SU-DHL-6 (cell line): ENCODE results near the gene TMEM30B.

Experiments used
- H2AFZ ChIP-seq: fragments of 200-600 bp; sonication (generic); 2 replicates; pipeline ENCODE4 v1.6.1; 2014; ENCODE audit warnings: low read depth, mild to moderate bottlenecking, moderate library complexity, mixed read lengths, antibody characterized with exemption, low read length; ENCODE audit not compliant: severe bottlenecking
- H3F3A ChIP-seq: fragments of 200-600 bp; shearing (Covaris generic); 2 replicates; pipeline ENCODE4 v1.6.0; 2016; ENCODE audit warnings: antibody characterized with exemption, mild to moderate bottlenecking; ENCODE audit not compliant: insufficient read depth
- H3K27ac ChIP-seq: fragments of 200-600 bp; sonication (generic); 2 replicates; pipeline ENCODE4 v1.5.1; 2016; ENCODE audit warnings: low read depth, mild to moderate bottlenecking, low read length, moderate library complexity, mixed read lengths
- H3K27me3 ChIP-seq: fragments of 200-600 bp; sonication (generic), shearing (Covaris generic); 2 replicates; pipeline ENCODE4 v1.6.0; 2014; ENCODE audit warnings: mild to moderate bottlenecking, low read length
- H3K36me3 ChIP-seq: fragments of 200-600 bp; sonication (generic); 2 replicates; pipeline ENCODE4 v1.6.1; 2014; ENCODE audit warnings: mild to moderate bottlenecking, low read length, mixed read lengths
- H3K4me2 ChIP-seq: fragments of 300-600, 200-600 bp; shearing (Covaris generic), sonication (generic); 2 replicates; pipeline ENCODE4 v1.6.0; 2014; ENCODE audit warnings: low read length, low read depth, mild to moderate bottlenecking; ENCODE audit not compliant: poor library complexity, severe bottlenecking
- H3K4me3 ChIP-seq: fragments of 200-600 bp; sonication (generic); 2 replicates; pipeline ENCODE4 v1.5.1; 2014; ENCODE audit warnings: antibody characterized with exemption, low read length, mild to moderate bottlenecking, mixed read lengths; ENCODE audit not compliant: insufficient read depth, poor library complexity, severe bottlenecking
- H3K79me2 ChIP-seq: fragments of 200-600 bp; sonication (generic); 2 replicates; pipeline ENCODE4 v1.6.1; 2014; ENCODE audit warnings: mild to moderate bottlenecking, low read length, moderate library complexity; ENCODE audit not compliant: insufficient read depth
- H3K9ac ChIP-seq: fragments of 200-600 bp; sonication (generic); 2 replicates; pipeline ENCODE4 v1.7.0; 2014; ENCODE audit warnings: mild to moderate bottlenecking, low read length
- H3K9me2 ChIP-seq: fragments of 200-600 bp; sonication (generic); replicated peaks from 2 replicates; pipeline ENCODE4 v1.6.1; 2014; ENCODE audit warnings: low read length; ENCODE audit not compliant: insufficient read depth
- H3K9me3 ChIP-seq: fragments of 200-600 bp; sonication (generic); 2 replicates; pipeline ENCODE4 v1.6.1; 2014; ENCODE audit warnings: low read length, mixed read lengths; ENCODE audit not compliant: insufficient read depth
- H4K20me1 ChIP-seq: fragments of 200-600 bp; sonication (generic); 2 replicates; pipeline ENCODE4 v1.6.1; 2014; ENCODE audit warnings: low read depth, mild to moderate bottlenecking, antibody characterized with exemption, low read length, moderate library complexity, mixed read lengths
- EZH2phosphoT487 ChIP-seq: fragments of 200-600 bp; sonication (generic), shearing (Covaris generic); conservative IDR thresholded peaks from 2 replicates; pipeline ENCODE4 v1.6.1; 2018; ENCODE audit warnings: mild to moderate bottlenecking, antibody characterized with exemption, low read length, moderate library complexity, mixed read lengths
- TF ChIP-seq, protein P1 (sequence below): fragments of 200-600 bp; sonication (generic); IDR thresholded peaks from one replicate; pipeline ENCODE4 v1.5.1; 2017; ENCODE audit warnings: antibody characterized with exemption, mild to moderate bottlenecking, low read length, moderate library complexity; ENCODE audit not compliant: insufficient read depth, poor library complexity, severe bottlenecking

The TMEM30B gene

GRCh38 chr14:61328626-61329262 is 47.6 kb upstream of the TMEM30B start:
- Histone ChIP-seq H3K79me2 (no peaks in the 10 kb centered on the region), H3K36me3 (no peaks in the 10 kb centered on the region), H2AFZ (no peak overlapping the region), H3K27ac (no peak overlapping the region), H3K27me3 (no peaks in the 10 kb centered on the region), H3K9me2 (no peaks in the 10 kb centered on the region), H3K9me3 (no peaks in the 10 kb centered on the region), H4K20me1 (no peaks in the 10 kb centered on the region), H3K9ac (no peak overlapping the region), H3K4me2 (no peak overlapping the region), H3K4me3 (no peak overlapping the region), H3F3A (no peaks in the 10 kb centered on the region)
- TF ChIP-seq, protein P1, sequence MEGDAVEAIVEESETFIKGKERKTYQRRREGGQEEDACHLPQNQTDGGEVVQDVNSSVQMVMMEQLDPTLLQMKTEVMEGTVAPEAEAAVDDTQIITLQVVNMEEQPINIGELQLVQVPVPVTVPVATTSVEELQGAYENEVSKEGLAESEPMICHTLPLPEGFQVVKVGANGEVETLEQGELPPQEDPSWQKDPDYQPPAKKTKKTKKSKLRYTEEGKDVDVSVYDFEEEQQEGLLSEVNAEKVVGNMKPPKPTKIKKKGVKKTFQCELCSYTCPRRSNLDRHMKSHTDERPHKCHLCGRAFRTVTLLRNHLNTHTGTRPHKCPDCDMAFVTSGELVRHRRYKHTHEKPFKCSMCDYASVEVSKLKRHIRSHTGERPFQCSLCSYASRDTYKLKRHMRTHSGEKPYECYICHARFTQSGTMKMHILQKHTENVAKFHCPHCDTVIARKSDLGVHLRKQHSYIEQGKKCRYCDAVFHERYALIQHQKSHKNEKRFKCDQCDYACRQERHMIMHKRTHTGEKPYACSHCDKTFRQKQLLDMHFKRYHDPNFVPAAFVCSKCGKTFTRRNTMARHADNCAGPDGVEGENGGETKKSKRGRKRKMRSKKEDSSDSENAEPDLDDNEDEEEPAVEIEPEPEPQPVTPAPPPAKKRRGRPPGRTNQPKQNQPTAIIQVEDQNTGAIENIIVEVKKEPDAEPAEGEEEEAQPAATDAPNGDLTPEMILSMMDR = no peak
- no peak for TF ChIP-seq EZH2phosphoT487

GRCh38 chr14:61326847-61327246 is 45.7 kb upstream of the TMEM30B start:
- H3F3A ChIP-seq = no peaks in the 10 kb centered on the region
- no peak overlapping the region for H2AFZ ChIP-seq
- no peak overlapping the region for H3K4me2 ChIP-seq
- no peaks in the 10 kb centered on the region for H3K79me2 ChIP-seq
- no peak overlapping the region for H3K4me3 ChIP-seq
- H3K9ac ChIP-seq = no peak overlapping the region
- no peak overlapping the region for H3K27ac ChIP-seq
- no peaks in the 10 kb centered on the region for H3K9me2 ChIP-seq
- TF ChIP-seq, protein P1 = no peak
- no peak for TF ChIP-seq EZH2phosphoT487
- no peaks in the 10 kb centered on the region for H3K9me3 ChIP-seq
- no peaks in the 10 kb centered on the region for H3K36me3 ChIP-seq
- no peaks in the 10 kb centered on the region for H3K27me3 ChIP-seq
- H4K20me1 ChIP-seq = no peaks in the 10 kb centered on the region

DNA sequence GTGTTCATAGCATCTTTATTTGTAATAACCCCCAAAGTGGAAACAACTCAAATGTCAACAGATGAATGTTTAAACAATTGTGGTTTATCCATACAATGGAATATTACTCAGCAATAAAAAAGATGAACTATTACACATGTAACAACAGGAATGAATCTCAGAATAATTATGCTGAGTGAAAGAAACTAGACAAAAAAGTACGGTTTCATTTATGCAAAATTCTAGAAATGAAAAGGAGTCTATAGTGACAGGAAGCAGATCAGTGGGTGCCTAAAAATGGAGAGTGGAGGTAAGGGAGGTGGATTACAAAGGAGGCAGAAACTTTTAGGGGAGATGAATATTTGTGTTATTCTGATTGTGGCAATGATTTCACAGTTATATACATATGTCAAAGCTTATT is 45.0 kb upstream of the TMEM30B start:
- no peaks in the 10 kb centered on the region for H3F3A ChIP-seq
- H3K9ac ChIP-seq = no peak overlapping the region
- no peak overlapping the region for H3K4me2 ChIP-seq
- H3K9me3 ChIP-seq = no peaks in the 10 kb centered on the region
- no peak overlapping the region for H3K27ac ChIP-seq
- TF ChIP-seq, protein P1 = no peak
- TF ChIP-seq EZH2phosphoT487 = no peak
- no peak overlapping the region for H2AFZ ChIP-seq
- no peaks in the 10 kb centered on the region for H3K27me3 ChIP-seq
- no peaks in the 10 kb centered on the region for H3K79me2 ChIP-seq
- H3K9me2 ChIP-seq = no peaks in the 10 kb centered on the region
- H3K36me3 ChIP-seq = no peaks in the 10 kb centered on the region
- H4K20me1 ChIP-seq = no peaks in the 10 kb centered on the region
- no peak overlapping the region for H3K4me3 ChIP-seq
